GM12892 (cell line): Measurements from ENCODE around the gene INF2.

Experiments used
- DNase-seq: peaks from one replicate; pipeline ENCODE4 v3.0.0; 2011; ENCODE audit not compliant: insufficient read length
- FAIRE-seq: peaks from 2 replicates; lab custom pipeline; 2011; peaks lifted over from hg19 to GRCh38; lab: Jason Lieb, UNC
- POLR2A ChIP-seq: IDR thresholded peaks from 2 replicates; pipeline ENCODE4 v1.6.1; 2011; ENCODE audit warnings: low read depth, low read length, control low read depth
- POLR2AphosphoS5 ChIP-seq: IDR thresholded peaks from 2 replicates; pipeline ENCODE4 v1.6.1; 2011; ENCODE audit warnings: low read depth, low read length, control low read depth
- TAF1 ChIP-seq: IDR thresholded peaks from 2 replicates; pipeline ENCODE4 v1.6.1; 2011; ENCODE audit warnings: low read depth, mild to moderate bottlenecking, control low read depth, low read length, borderline replicate concordance

INF2 gene

DNA sequence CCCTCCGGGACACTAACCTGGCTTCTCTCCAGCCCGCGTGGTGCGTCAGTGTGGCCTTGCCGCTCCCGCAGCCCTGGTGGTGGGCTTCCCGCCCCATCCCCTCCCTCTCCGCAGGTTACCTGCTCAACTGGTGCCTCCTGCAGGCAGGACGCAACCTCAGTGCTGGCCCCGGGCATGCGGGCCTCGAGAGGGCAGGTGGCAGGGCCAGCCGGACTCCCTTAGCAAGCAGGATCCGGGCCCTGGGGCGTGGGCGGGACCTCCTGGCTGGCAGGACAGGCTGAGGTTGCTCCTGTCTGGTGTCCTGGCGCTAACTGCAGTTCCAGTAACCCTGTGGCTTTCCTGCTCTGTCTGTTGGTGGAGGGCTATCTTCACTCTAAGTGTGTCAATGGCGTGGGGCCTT, 26.0 kb downstream of the INF2 start:
- TF ChIP-seq POLR2A: no peak
- TF ChIP-seq TAF1: no peak
- TF ChIP-seq POLR2AphosphoS5: no peak
- FAIRE-seq (no peak), DNase-seq (no peak)

- DNase-seq: no peak
- FAIRE-seq: no peak
- TF ChIP-seq TAF1 (no peak), POLR2A (no peak), POLR2AphosphoS5 (no peak)
These were observed 26.5 kb downstream of the INF2 start for GRCh38 chr14:104715871-104716270.

- no peak for DNase-seq
- TF ChIP-seq POLR2A (no peak), POLR2AphosphoS5 (no peak), TAF1 (no peak)
- no peak for FAIRE-seq
These were observed 27.7 kb downstream of the INF2 start for GRCh38 chr14:104717137-104717536.

DNA sequence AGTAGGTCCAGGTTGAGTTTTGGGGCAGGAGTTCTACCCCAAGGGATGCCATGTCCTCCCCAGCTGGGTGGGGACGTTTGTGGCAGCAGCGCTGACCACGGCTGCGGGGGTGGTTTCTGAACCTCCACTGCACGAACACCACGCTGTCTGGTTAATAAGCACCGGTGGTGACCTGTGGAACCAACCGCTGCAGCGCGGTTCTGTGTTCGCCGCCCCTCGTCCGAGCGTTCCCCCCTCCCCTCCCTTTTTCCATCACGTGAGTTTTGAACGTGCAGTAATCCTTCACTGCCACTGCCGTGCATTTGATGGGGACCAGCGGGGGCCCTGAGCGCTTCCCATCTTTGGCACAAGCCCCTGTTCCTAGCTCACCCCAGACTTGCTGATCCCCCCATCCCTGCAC, 28.2 kb downstream of the INF2 start:
- FAIRE-seq: no peak
- TF ChIP-seq POLR2A (no peak), TAF1 (no peak), POLR2AphosphoS5 (no peak)

GRCh38 chr14:104718147-104718546, 28.7 kb downstream of the INF2 start:
- TF ChIP-seq TAF1: no peak
- no peak for TF ChIP-seq POLR2A
- no peak for TF ChIP-seq POLR2AphosphoS5
- no peak for DNase-seq
- no peak for FAIRE-seq

More for the DNA sequence above, 28.2 kb downstream of the INF2 start:
- DNase-seq: no peak

GRCh38 chr14:104718871-104719270, 29.5 kb downstream of the INF2 start:
- FAIRE-seq (no peak), DNase-seq (no peak)
- TF ChIP-seq POLR2AphosphoS5: no peak
- TF ChIP-seq POLR2A: no peak
- no peak for TF ChIP-seq TAF1

DNA sequence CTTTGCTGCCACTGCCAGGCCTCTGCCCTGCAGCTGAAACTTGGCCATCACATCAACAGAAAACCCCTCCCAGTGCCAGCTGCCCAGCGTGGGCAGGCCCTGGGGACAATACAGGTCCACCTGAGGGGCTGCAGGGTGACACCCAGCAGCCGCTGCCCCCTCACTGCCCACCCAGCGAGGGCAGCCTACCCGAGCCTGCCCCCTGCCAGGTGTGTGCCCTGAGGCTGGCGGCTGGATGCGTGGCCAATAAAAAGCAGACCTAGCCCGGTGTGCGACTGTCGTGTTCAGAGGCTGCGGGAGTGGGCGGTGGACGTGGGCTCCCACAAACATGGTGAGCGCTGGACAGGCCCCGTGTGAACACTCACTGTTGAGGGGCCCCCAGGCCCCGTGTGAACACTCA, 29.9 kb downstream of the INF2 start:
- no peak for DNase-seq
- no peak for TF ChIP-seq POLR2A
- no peak for TF ChIP-seq POLR2AphosphoS5
- no peak for TF ChIP-seq TAF1
- FAIRE-seq: no peak

DNA sequence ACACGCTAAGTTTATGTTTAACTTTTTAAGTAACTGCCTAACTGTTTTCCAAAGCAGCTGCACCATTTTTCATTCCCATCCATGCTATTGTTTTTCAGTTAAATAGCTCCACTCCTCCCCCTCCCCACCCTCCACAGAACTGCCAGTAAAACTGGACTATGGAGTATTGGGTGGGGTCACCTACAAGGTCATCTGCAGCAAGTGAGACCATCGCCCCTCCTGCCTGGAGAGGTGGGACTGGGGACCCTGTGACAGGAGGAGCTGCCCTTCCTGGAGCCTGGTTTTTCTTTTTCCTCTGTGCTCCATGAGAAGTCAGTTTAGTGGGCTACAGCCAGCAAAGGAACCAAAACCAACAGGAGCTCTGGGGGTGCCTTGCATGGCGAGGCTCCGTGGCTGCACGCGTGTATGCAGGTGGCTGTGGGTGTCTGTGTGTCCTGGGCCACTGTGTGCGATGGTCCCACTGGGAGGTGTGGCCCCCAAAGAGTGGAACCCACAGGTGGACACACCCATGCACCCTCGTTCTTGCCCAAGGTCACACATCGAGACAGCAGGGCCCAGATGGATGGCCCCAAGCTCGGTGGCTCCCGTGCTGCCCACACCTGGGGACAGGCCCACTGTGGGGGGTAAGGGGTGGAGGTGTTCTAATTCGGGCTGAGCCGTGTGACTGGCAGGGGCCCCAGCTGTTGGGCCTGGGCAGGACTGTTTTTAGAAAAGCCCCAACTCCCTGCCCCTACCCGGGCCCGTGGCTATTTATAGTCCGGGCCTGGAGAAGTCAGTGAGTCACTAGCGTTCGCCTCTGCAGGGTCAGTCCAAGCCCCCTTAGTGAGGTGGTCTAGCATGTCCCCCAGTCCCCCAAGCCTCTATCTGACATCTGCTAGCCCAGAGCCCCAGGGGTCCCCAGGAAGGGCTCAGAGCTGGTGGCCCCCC, 32.4 kb downstream of the INF2 start:
- FAIRE-seq: no peak
- TF ChIP-seq TAF1: no peak
- TF ChIP-seq POLR2A: no peak
- TF ChIP-seq POLR2AphosphoS5: no peak
- no peak for DNase-seq

- TF ChIP-seq POLR2AphosphoS5 (no peak), TAF1 (no peak), POLR2A (no peak)
- no peak for DNase-seq
- no peak for FAIRE-seq
These were observed 33.7 kb downstream of the INF2 start for GRCh38 chr14:104722938-104723650.

GRCh38 chr14:104723651-104724406, 34.4 kb downstream of the INF2 start, which contains the start of gene ADSS1:
TSS of gene ADSS1 (plus strand) at chr14:104724229. CDS start at chr14:104724271, 42 bp downstream.
- DNase-seq: peak; percentile 94
- TF ChIP-seq POLR2A (no peak), POLR2AphosphoS5 (no peak), TAF1 (no peak)
- FAIRE-seq: peak; percentile 57
